Hypothalamus (tissue), 51 donors: ENCODE measurements around the gene SULF2.

Source experiments
- DNase-seq, 51 donors: peaks; one replicate each; lab custom pipeline; 2025; lab: John Stamatoyannopoulos, UW

Gene SULF2

GRCh38 chr20:47765691-47766594, 19.3 kb downstream of the SULF2 start:
- no peak for DNase-seq

DNA sequence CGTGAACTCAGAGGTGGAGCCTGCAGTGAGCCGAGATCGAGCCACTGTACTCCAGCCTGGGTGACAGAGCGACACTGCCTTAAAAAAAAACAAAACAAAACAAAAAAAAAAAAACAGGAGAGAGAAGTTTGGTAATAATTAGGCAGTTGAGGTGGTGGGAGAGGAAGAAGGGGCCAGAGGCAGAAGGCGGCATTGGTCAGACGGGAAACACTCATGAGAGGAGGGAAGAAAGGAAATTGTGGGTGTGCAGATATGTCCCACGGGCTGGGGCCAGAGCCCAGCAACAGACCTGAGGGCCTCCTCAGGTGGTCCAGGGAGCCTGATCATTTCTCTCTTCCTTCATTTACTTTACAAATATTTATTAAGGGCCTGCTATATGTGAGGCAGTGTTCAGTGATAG, 20.0 kb downstream of the SULF2 start:
- DNase-seq, result no peak

GRCh38 chr20:47764154-47764733, 21.0 kb downstream of the SULF2 start:
- DNase-seq, result no peak

- DNase-seq, result peak in 13 of 51 donors; percentile 6 to 35 (median 13)
Measured at GRCh38 chr20:47762699-47763268, 22.5 kb downstream of the SULF2 start.

DNA sequence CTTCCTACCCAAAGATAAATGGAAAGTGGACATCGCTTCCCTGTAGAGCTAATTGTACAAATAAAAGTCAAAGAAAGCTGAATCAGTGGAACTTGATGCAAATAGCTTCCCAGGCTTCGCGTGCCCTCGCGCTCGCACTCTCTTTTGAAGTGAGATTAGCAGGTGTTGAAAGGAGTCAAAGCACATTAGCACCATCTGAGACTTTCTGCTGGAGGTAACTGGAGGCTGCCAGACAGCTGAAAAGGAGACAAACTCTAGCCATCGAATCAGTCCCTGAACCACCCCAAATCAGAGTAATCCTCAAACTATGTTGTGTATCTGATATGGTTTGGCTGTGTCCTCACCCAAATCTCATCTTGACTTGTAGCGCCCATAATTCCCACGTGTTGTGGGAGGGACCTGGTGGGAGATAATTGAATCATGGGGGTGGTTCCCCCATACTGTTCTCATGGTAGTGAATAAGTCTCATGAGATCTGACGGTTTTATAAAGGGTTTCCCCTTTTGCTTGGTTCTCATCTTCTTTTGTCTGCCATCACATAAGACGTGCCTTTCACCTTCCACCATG, 23.7 kb downstream of the SULF2 start:
- DNase-seq, result no peak

DNA sequence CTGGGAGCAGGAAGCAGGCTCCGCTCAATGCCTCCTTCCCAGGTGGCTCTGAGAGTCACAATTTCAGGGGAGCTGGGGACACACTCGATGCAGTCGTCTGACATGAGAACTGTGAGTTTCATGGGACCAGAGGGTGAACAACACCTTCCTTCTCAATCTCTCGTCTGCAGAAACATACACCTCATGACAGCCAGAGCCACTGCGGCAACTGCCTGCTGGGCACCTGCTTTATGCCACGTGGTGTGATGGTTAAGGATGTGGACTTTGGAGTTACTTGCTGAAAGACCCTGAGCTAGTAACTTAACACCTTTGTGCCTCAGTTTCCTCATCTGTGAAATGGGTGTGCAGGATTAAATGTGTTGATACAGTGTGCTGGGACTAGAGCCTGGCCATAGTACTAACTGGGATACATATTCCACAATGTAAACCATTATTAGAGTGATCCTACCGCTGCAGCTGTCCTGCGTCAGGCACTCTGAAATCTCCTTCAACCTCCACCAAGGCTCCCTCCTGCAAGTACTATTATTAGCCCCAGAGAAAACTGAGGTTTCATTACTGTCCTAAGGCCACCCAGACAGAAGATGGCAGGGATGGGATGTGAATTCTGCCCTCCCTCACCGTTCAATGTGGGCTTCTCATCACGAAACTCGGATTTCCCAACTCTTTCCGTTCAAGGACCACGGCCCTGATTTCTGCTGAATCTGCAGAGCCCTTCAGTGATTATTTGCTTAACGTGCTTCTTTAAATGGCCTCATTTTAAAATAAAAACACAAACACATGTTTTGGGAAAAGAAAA, 24.4 kb downstream of the SULF2 start:
- DNase-seq, result no peak

- no peak for DNase-seq
Measured at GRCh38 chr20:47758517-47759450, 26.5 kb downstream of the SULF2 start.

DNA sequence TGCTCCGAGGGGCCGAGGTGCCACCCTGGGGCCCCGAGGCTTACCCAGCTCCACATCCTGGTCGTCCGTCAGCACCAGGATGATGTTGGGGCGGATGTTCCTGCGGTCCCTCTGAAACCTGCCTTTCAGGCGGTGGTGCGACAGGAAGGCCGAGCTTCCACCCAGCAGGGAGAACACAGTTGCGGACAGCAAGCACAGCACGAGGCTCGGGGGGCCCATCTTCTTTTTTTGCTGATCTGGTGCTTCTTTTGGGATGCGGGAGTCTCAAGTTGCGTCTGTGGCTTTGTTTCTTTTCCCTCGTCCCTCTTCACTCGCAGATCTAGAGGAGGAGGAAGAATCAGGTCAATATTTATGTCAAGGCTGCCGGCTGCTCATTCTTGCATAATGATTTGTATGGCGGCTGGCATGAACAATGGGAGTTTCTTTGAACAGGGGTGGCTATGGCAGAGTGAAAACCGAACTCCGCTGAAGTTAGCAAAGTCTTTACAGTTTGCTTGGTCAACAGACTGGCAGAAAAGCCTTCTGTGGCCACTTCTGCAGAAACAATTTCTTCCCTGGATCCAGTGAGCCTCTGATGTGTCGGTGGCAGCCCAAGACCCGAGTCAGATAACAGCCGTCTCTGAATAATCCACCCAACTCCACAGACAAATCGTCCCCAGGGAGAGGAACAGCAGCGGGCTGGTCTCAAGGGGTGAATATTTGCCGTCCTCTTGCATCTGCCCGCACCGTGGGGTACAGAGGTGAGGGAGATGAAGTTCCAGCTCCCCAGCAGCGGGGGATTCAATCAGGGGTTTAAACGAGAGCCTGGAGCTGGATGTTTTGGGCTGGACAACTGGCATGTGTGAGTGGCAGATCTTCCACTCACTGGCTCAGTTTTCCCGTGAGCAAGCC, 27.9 kb downstream of the SULF2 start:
- no peak for DNase-seq

- DNase-seq, result no peak
Measured at GRCh38 chr20:47754946-47755652, 30.2 kb downstream of the SULF2 start.

GRCh38 chr20:47754388-47754715, 30.9 kb downstream of the SULF2 start:
- no peak for DNase-seq

GRCh38 chr20:47753576-47754387, 31.5 kb downstream of the SULF2 start:
- DNase-seq, result no peak

- no peak for DNase-seq
Measured at GRCh38 chr20:47751449-47751848, 33.8 kb downstream of the SULF2 start.

DNA sequence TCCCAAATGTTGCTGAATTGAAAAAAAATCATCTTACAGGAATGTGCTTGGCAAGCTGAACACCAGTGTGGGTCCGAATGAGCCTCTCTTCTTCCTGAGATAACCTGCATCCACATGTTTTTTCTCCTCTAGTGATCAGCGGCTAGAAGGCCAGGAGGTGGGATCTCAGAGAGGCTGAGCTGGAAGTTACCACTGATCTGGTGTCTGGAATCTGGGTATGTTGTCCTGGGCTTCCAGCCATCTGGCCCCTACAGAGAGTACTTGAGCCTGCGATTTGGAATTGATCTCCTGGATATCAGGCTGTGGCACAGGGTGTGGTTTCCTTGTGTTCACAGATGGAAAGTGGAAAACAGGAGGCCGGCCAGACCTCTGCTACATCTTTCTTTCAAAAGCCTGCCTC, 35.9 kb downstream of the SULF2 start:
- no peak for DNase-seq

- no peak for DNase-seq
Measured at GRCh38 chr20:47748823-47749222, 36.5 kb downstream of the SULF2 start.

GRCh38 chr20:47748069-47748468, 37.2 kb downstream of the SULF2 start:
- no peak for DNase-seq

DNA sequence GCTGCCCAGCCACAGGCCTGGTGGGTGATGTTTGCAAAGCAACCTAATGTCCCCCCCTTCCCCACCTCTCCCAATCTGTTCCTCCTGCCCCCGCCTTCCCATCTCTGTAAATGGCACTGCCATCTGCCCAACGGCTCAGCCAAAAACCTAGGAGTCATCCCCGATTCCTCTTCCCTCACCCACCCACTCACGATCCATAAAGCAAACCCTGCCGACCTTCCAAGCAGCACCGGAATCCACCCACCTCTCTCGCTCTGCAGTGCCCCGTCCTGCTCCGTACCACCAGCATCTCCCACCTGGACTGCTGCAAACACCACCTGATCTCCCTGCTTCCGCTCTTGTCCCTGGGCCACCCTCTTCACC, 37.6 kb downstream of the SULF2 start:
- peak in 1 of 51 donors; percentile 14 for DNase-seq

GRCh38 chr20:47744803-47745202, 40.5 kb downstream of the SULF2 start:
- no peak for DNase-seq
